GM12865 (cell line): Measurements from ENCODE around the gene SULT6B1.
"Not testable (repeated sequence)": the region's sequence is repeated elsewhere in the genome, so short reads cannot be mapped to it uniquely, and the experiment has no call there.

Experiments
- DNase-seq: peaks from one replicate; pipeline ENCODE4 v3.0.0; 2010; ENCODE audit warnings: low read depth
- H3K4me3 ChIP-seq: 2 replicates; pipeline ENCODE4 v1.5.1; 2011; ENCODE audit warnings: mild to moderate bottlenecking, low read depth, low read length, control low read depth
- CTCF ChIP-seq: IDR thresholded peaks from 2 replicates; pipeline ENCODE4 v1.5.1; 2011; ENCODE audit warnings: low read length, control low read depth, low read depth, inconsistent platforms; ENCODE audit not compliant: insufficient read depth; ENCODE audit errors: missing control alignments

Gene SULT6B1

GRCh38 chr2:37205689-37206341, 17.3 kb upstream of the SULT6B1 start:
- no peak for DNase-seq
- no peak for TF ChIP-seq CTCF
- H3K4me3 ChIP-seq, result no peak overlapping the region

GRCh38 chr2:37205071-37205661, 16.7 kb upstream of the SULT6B1 start:
- not testable (repeated sequence) for DNase-seq, H3K4me3 ChIP-seq

GRCh38 chr2:37203708-37204107, 15.2 kb upstream of the SULT6B1 start:
- no peak for TF ChIP-seq CTCF
- H3K4me3 ChIP-seq, result no peak overlapping the region
- no peak for DNase-seq

- no peak for DNase-seq
- no peak for TF ChIP-seq CTCF
- H3K4me3 ChIP-seq, result no peak overlapping the region
Observed at GRCh38 chr2:37201766-37202165, 13.3 kb upstream of the SULT6B1 start.

- no peak for DNase-seq
- no peak overlapping the region for H3K4me3 ChIP-seq
- no peak for TF ChIP-seq CTCF
Observed at GRCh38 chr2:37201208-37201607, 12.7 kb upstream of the SULT6B1 start.

- no peak for TF ChIP-seq CTCF
- H3K4me3 ChIP-seq, result no peak overlapping the region
- no peak for DNase-seq
Observed at GRCh38 chr2:37198681-37199065, 10.2 kb upstream of the SULT6B1 start.

GRCh38 chr2:37196320-37197195, 8.1 kb upstream of the SULT6B1 start, which contains the start of gene CEBPZOS:
CEBPZOS (plus strand) TSS chr2:37196496; CDS start chr2:37199705, 3,209 bp downstream.
- peak within 1 kb of the TSS; percentile 98 for H3K4me3 ChIP-seq
- DNase-seq, result peak; percentile 93
- TF ChIP-seq CTCF, result no peak

- not testable (repeated sequence) for DNase-seq
- H3K4me3 ChIP-seq, result peak overlapping the region; percentile 98
Observed at GRCh38 chr2:37195862-37196319, 7.4 kb upstream of the SULT6B1 start.
